Progenitor cell of endocrine pancreas (in vitro differentiated cells): ENCODE data around the gene RIC1. TPM values are rescaled to one million over a fixed set of nuclear protein-coding genes. Genes with fewer than 3 reads are reported as not detected.

Experiments
- DNase-seq: peaks from one replicate; pipeline ENCODE4 v3.0.0; 2021; ENCODE audit warnings: low spot score; ENCODE audit not compliant: unreplicated experiment
- H3K27ac Mint-ChIP-seq: 2 replicates; pipeline ENCODE4 v1.8.0; 2021; ENCODE audit warnings: mild to moderate bottlenecking, moderate library complexity, mixed read lengths
- H3K27me3 Mint-ChIP-seq: 2 replicates; pipeline ENCODE4 v1.8.0; 2021; ENCODE audit warnings: mixed read lengths
- H3K36me3 Mint-ChIP-seq: 2 replicates; pipeline ENCODE4 v1.8.0; 2022; ENCODE audit warnings: mixed read lengths; ENCODE audit not compliant: insufficient read depth
- H3K4me1 Mint-ChIP-seq: 2 replicates; pipeline ENCODE4 v1.8.0; 2021; ENCODE audit warnings: low read depth, mixed read lengths
- H3K4me3 Mint-ChIP-seq: 2 replicates; pipeline ENCODE4 v1.8.0; 2021; ENCODE audit warnings: low read depth, mild to moderate bottlenecking, moderate library complexity, mixed read lengths
- H3K9me3 Mint-ChIP-seq: 2 replicates; pipeline ENCODE4 v1.8.0; 2021; ENCODE audit warnings: low read depth, mixed read lengths
- total RNA-seq: library from RNA; stranded (reverse); gene quantifications from 2 replicates; pipeline ENCODE4 v1.2.1, GENCODE V29; 2021
- TF ChIP-seq, protein P1 (sequence below): fragments of 200-600 bp; sonication (generic); IDR thresholded peaks from one replicate; pipeline ENCODE4 v1.5.0; 2021; ENCODE audit warnings: antibody characterized with exemption, mild to moderate bottlenecking; ENCODE audit not compliant: unreplicated experiment

Gene RIC1
- total RNA-seq, 1 donor from 2014 or later = 24.2 TPM

DNA sequence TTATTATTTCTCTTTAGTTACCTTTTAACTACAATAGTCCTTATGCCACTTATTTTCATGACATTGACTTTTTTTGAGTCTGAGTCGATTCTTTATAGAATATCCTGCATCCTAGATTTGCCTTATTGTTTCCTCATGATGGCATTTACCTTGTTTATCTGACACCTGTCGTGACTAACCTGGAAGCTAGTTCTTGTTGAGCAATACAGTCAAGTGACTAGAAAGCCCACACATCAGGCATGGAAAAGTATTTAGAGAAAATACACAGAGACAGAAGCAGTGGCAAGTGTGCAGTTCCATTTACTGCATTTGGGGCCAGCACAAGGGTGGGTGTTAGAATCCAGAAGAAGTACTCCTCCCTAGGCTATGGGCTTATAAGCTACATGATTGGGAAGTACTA lies 106.2 kb downstream of the RIC1 start:
- H3K27ac Mint-ChIP-seq = no peak overlapping the region
- H3K4me3 Mint-ChIP-seq = no peak overlapping the region
- H3K9me3 Mint-ChIP-seq = peaks cover 11% of the 10 kb centered on the region
- peaks cover 28% of the 10 kb centered on the region for H3K36me3 Mint-ChIP-seq
- no peak for DNase-seq
- TF ChIP-seq, protein P1, sequence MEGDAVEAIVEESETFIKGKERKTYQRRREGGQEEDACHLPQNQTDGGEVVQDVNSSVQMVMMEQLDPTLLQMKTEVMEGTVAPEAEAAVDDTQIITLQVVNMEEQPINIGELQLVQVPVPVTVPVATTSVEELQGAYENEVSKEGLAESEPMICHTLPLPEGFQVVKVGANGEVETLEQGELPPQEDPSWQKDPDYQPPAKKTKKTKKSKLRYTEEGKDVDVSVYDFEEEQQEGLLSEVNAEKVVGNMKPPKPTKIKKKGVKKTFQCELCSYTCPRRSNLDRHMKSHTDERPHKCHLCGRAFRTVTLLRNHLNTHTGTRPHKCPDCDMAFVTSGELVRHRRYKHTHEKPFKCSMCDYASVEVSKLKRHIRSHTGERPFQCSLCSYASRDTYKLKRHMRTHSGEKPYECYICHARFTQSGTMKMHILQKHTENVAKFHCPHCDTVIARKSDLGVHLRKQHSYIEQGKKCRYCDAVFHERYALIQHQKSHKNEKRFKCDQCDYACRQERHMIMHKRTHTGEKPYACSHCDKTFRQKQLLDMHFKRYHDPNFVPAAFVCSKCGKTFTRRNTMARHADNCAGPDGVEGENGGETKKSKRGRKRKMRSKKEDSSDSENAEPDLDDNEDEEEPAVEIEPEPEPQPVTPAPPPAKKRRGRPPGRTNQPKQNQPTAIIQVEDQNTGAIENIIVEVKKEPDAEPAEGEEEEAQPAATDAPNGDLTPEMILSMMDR = no peak
- no peaks in the 10 kb centered on the region for H3K4me1 Mint-ChIP-seq
- no peaks in the 10 kb centered on the region for H3K27me3 Mint-ChIP-seq

DNA sequence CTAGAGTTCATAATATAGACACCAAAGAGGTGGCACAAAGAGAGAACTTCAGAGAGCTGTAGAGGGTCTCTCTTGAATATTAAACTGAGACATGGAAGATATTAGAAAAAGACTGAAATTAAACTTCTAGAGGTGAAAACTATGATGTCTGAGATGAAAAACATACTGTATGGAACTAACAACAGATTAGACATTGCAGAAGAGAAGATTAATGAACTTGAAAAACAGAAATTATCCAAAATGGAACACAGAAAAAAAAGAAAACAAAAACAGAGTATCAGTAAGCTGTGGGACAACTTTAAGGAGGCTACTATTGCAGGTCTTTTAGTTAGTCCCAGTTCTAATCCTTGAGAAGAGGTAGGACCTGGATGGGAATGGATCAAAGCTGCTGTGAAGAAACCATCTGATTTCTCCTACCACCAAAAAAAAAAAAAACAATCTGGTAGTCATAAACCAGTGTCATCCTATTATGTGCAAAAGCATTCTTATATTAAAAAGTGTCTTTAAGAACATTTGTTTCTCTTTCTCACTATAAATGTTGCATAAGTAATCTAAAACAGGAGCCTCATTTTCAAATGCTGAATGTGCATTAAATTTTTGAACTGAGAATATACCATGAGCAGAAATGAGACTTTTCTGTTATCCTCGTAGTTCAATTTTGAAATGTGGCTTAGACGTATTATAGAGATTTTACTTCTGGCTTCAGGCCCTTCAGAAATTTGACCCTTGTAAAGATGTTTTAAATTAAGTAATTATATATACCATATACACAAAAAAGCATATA lies 107.8 kb downstream of the RIC1 start:
- Mint-ChIP-seq H3K36me3 (peaks cover 37% of the 10 kb centered on the region), H3K4me3 (no peak overlapping the region), H3K4me1 (no peaks in the 10 kb centered on the region), H3K9me3 (peaks cover 11% of the 10 kb centered on the region), H3K27ac (no peak overlapping the region), H3K27me3 (no peaks in the 10 kb centered on the region)
- TF ChIP-seq, protein P1 = no peak
- DNase-seq = no peak

DNA sequence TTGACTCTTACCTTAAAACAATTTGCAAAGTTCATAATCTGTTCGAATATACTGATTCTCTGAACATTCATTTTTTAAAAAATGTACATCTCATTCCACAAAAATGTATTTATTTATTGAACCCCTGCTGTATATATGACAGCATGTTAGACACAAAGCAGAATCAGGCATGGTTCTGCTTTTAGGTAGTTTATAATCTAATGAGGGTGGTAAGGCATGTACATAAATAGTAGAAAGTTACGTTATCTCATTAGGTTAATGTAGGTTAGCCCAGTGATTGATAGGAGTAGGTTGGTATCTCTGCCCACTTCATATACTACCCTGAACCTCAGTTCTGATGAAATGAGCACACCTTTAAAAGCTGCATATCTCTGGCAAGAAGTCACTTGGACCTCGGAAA lies 114.2 kb downstream of the RIC1 start:
- TF ChIP-seq, protein P1 = no peak
- peaks cover 42% of the 10 kb centered on the region for H3K36me3 Mint-ChIP-seq
- H3K9me3 Mint-ChIP-seq = peaks cover 12% of the 10 kb centered on the region
- no peak overlapping the region for H3K4me3 Mint-ChIP-seq
- no peak for DNase-seq
- H3K27ac Mint-ChIP-seq = no peak overlapping the region
- H3K4me1 Mint-ChIP-seq = no peaks in the 10 kb centered on the region
- H3K27me3 Mint-ChIP-seq = no peaks in the 10 kb centered on the region

DNA sequence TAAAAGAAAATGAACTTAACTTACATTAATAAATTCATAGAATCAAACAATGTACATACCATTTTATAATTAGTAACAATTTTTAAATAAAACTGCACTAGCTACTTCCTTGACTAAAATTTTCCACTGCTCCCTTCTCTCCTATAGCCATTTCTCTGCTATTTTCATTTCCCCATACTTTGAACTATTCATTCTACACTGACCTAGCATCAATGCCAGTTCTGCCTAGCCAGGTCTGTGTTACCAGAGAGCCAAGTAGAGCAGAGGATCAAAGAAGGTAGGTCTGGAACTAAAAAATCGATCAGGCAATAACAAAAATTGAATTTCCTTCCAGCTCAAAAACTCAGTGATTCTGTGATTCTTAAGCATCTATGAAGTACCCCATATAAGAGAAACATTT lies 119.5 kb downstream of the RIC1 start:
- DNase-seq = no peak
- peaks cover 3% of the 10 kb centered on the region for H3K4me1 Mint-ChIP-seq
- TF ChIP-seq, protein P1 = no peak
- H3K9me3 Mint-ChIP-seq = peaks cover 6% of the 10 kb centered on the region
- peaks cover 29% of the 10 kb centered on the region for H3K36me3 Mint-ChIP-seq
- no peak overlapping the region for H3K4me3 Mint-ChIP-seq
- no peak overlapping the region for H3K27ac Mint-ChIP-seq
- no peaks in the 10 kb centered on the region for H3K27me3 Mint-ChIP-seq

DNA sequence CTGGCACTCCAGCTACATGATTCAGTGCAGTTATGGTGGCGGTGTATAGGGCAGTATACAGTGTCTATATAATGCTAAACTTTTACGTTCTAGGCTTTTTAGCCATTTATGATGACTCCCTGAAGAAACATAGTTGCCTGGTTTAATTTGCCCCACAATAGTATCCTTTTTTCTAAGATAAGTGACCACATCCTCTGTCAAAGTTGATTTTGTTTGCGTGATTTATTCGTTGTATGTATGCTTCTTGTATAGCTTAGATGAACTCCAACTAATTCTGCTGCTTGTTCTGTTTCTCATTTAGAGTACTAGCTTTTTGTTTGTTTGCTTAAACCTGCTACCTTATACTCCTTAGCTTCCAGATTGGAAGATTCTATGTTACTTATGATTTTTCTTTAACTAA lies 120.4 kb downstream of the RIC1 start:
- Mint-ChIP-seq H3K4me1 (peaks cover 3% of the 10 kb centered on the region), H3K4me3 (no peak overlapping the region), H3K27me3 (no peaks in the 10 kb centered on the region), H3K36me3 (peaks cover 30% of the 10 kb centered on the region), H3K27ac (no peak overlapping the region), H3K9me3 (peaks cover 6% of the 10 kb centered on the region)
- DNase-seq = no peak
- TF ChIP-seq, protein P1 = no peak
